Keratinocyte (primary cell): ENCODE results near the gene XPOT. TPM values are rescaled to one million over a fixed set of nuclear protein-coding genes. Genes with fewer than 3 reads are reported as not detected.

Experiments
- DNase-seq: peaks from one replicate; pipeline ENCODE4 v3.0.0-alpha.2; 2011; ENCODE audit warnings: low read depth, missing footprints, low spot score
- FAIRE-seq: peaks from 2 replicates; lab custom pipeline; 2011; peaks lifted over from hg19 to GRCh38; lab: Jason Lieb, UNC
- H2AFZ ChIP-seq: 2 replicates; pipeline ENCODE4 v1.6.0; 2012; ENCODE audit warnings: low read length, control low read depth, inconsistent platforms; ENCODE audit not compliant: control insufficient read depth
- H3K27ac ChIP-seq: 2 replicates; pipeline ENCODE4 v1.5.1; 2011; ENCODE audit warnings: low read length; ENCODE audit not compliant: control insufficient read depth, insufficient read depth
- H3K27me3 ChIP-seq: 3 replicates; pipeline ENCODE4 v1.6.0; 2011; ENCODE audit warnings: low read length; ENCODE audit not compliant: control insufficient read depth, insufficient read depth; ENCODE audit errors: extremely low read depth
- H3K36me3 ChIP-seq, 2 experiments: 2 replicates in 1 of 2; 3 replicates in 1 of 2; pipeline ENCODE4 v1.5.1; 2011; ENCODE audit warnings: low read length in 2 of 2, mild to moderate bottlenecking in 1 of 2; ENCODE audit not compliant: control insufficient read depth in 2 of 2, insufficient read depth in 2 of 2; ENCODE audit errors: extremely low read depth in 1 of 2
- H3K4me1 ChIP-seq: 3 replicates; pipeline ENCODE4 v1.5.1; 2011; ENCODE audit warnings: low read length; ENCODE audit not compliant: control insufficient read depth, insufficient read depth; ENCODE audit errors: extremely low read depth
- H3K4me2 ChIP-seq: 3 replicates; pipeline ENCODE4 v1.6.0; 2011; ENCODE audit warnings: low read depth, low read length; ENCODE audit not compliant: control insufficient read depth, insufficient read depth; ENCODE audit errors: extremely low read depth
- H3K4me3 ChIP-seq, 3 experiments: fragments of 200-600 bp in 1 of 3; sonication (generic) in 1 of 3; 2 replicates in 2 of 3; 3 replicates in 1 of 3; pipeline ENCODE4 v1.5.1; 2011 to 2016; ENCODE audit warnings: low read length in 3 of 3, mild to moderate bottlenecking in 3 of 3, control low read depth in 2 of 3, inconsistent platforms in 1 of 3, low read depth in 1 of 3, mixed read lengths in 1 of 3, mixed run types in 1 of 3, moderate library complexity in 1 of 3; ENCODE audit not compliant: control insufficient read depth in 2 of 3, insufficient read depth in 2 of 3; ENCODE audit errors: extremely low read depth in 1 of 3
- H3K79me2 ChIP-seq: 2 replicates; pipeline ENCODE4 v1.6.0; 2012; ENCODE audit warnings: low read length; ENCODE audit not compliant: control insufficient read depth, insufficient read depth
- H3K9ac ChIP-seq: 3 replicates; pipeline ENCODE4 v1.6.0; 2011; ENCODE audit warnings: low read length; ENCODE audit not compliant: control insufficient read depth, insufficient read depth; ENCODE audit errors: extremely low read depth
- H3K9me1 ChIP-seq: 3 replicates; pipeline ENCODE4 v1.6.0; 2011; ENCODE audit warnings: low read length; ENCODE audit not compliant: control insufficient read depth, insufficient read depth; ENCODE audit errors: extremely low read depth
- H3K9me3 ChIP-seq: 2 replicates; pipeline ENCODE4 v1.5.1; 2012; ENCODE audit warnings: low read depth, low read length; ENCODE audit not compliant: control insufficient read depth
- H4K20me1 ChIP-seq: 3 replicates; pipeline ENCODE4 v1.6.0; 2011; ENCODE audit warnings: low read length; ENCODE audit not compliant: control insufficient read depth, insufficient read depth; ENCODE audit errors: extremely low read depth
- EZH2 ChIP-seq: IDR thresholded peaks from one replicate; pipeline ENCODE4 v1.6.1; 2012; ENCODE audit warnings: inconsistent platforms, mild to moderate bottlenecking, low read length, moderate library complexity
- dilution Hi-C: fragments of 300-500 bp; cut with MboI; formaldehyde crosslinking; loops from one replicate; pipeline ENCODE4 v1.7.0; 2020; ENCODE audit warnings: low sequenced_read_pairs; ENCODE audit not compliant: extremely low pct_ligation_motif_present
- polyA plus RNA-seq, 5 experiments: library from polyadenylated mRNA; depleted of rRNA in 3 of 5; stranded (reverse) in 3 of 5; stranded (forward) in 1 of 5; unstranded in 1 of 5; fragments of >200 nt; gene quantifications; 1 replicate in 1 of 5; 2 replicates in 3 of 5; 3 replicates in 1 of 5; pipeline versions ENCODE4 v1.2.1 to v1.2.3, GENCODE V29; 2011 to 2012; ENCODE audit warnings: missing spikeins in 2 of 5, low read depth in 1 of 5, low replicate concordance in 1 of 5
- TF ChIP-seq, protein P1 (sequence below), 3 experiments: IDR thresholded peaks in 1 of 3; conservative IDR thresholded peaks in 1 of 3; optimal IDR thresholded peaks in 1 of 3; 2 replicates in 2 of 3; 3 replicates in 1 of 3; pipeline versions ENCODE3 to v1.5.1; 2011; ENCODE audit warnings: low read length in 3 of 3, mild to moderate bottlenecking in 3 of 3, moderate library complexity in 2 of 3, control low read depth in 1 of 3, inconsistent platforms in 1 of 3; ENCODE audit not compliant: insufficient read depth in 2 of 3; ENCODE audit errors: extremely low read depth in 1 of 3

Gene XPOT
- polyA plus RNA-seq, 1 donor (not counting 4 experiments of a cell fraction or from before 2014, with no cell fraction given) = 93.8 TPM

DNA sequence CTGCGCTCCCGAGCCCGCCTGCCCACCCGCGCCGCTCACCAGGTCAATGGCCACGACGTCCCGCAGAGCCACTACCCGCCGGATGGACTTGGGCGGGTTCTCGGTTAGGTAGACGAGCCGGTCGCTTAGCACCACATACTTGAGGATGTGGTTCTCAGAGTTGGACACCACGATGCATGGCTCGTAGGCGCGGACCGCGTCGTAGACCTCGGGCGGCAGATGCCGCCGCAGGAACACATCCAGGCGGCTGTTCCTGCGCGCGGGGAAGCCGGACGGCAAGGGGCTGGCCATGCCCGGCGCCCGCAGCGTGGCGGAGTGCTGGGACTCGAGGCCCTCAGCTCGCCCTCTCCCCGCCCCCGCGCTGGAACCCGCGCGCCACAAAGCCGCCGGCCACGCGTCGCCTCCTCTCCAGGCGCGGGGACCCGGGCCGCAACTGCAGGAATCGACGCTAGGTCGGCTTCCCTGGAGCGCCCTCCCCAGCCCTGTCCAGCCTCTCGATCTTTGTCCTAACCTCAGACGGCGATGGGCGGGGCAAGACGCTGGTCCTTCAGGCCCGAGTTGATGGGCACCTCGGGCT is 13.8 kb upstream of the XPOT start, which contains the start of gene C12orf56:
C12orf56 (minus strand) TSS at position 484 of the 577 bp plus-strand sequence; CDS start at position 291, 193 bp downstream.
- no peaks in the 10 kb centered on the region for H4K20me1 ChIP-seq
- no peaks in the 10 kb centered on the region for H3K27me3 ChIP-seq
- H3K4me1 ChIP-seq = peaks cover 17% of the 10 kb centered on the region
- peak within 1 kb of the TSS; percentile 1 to 27 (median 23) for H3K4me3 ChIP-seq
- H3K36me3 ChIP-seq = no peaks in the 10 kb centered on the region
- FAIRE-seq (no peak), DNase-seq (no peak)
- no peaks in the 10 kb centered on the region for H3K79me2 ChIP-seq
- peak within 1 kb of the TSS; percentile 57 for H3K4me2 ChIP-seq
- H3K9me3 ChIP-seq = no peaks in the 10 kb centered on the region
- dilution Hi-C loops = no loop called here
- no peaks in the 10 kb centered on the region for H3K9me1 ChIP-seq
- no peak within 1 kb of the TSS for H3K9ac ChIP-seq
- no peak within 1 kb of the TSS for H3K27ac ChIP-seq
- no peak for TF ChIP-seq EZH2
- TF ChIP-seq, protein P1, sequence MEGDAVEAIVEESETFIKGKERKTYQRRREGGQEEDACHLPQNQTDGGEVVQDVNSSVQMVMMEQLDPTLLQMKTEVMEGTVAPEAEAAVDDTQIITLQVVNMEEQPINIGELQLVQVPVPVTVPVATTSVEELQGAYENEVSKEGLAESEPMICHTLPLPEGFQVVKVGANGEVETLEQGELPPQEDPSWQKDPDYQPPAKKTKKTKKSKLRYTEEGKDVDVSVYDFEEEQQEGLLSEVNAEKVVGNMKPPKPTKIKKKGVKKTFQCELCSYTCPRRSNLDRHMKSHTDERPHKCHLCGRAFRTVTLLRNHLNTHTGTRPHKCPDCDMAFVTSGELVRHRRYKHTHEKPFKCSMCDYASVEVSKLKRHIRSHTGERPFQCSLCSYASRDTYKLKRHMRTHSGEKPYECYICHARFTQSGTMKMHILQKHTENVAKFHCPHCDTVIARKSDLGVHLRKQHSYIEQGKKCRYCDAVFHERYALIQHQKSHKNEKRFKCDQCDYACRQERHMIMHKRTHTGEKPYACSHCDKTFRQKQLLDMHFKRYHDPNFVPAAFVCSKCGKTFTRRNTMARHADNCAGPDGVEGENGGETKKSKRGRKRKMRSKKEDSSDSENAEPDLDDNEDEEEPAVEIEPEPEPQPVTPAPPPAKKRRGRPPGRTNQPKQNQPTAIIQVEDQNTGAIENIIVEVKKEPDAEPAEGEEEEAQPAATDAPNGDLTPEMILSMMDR (optimal IDR thresholded peaks at IDR 0.05 in 1 of 3, IDR thresholded peaks at IDR 0.05 in 1 of 3, conservative IDR thresholded peaks at IDR 0.05 in 1 of 3; ENCODE audit: extremely low read depth in 1 of 3, insufficient read depth in 2 of 3, low read length in 3 of 3) = no peak
- peak within 1 kb of the TSS; percentile 70 for H2AFZ ChIP-seq

DNA sequence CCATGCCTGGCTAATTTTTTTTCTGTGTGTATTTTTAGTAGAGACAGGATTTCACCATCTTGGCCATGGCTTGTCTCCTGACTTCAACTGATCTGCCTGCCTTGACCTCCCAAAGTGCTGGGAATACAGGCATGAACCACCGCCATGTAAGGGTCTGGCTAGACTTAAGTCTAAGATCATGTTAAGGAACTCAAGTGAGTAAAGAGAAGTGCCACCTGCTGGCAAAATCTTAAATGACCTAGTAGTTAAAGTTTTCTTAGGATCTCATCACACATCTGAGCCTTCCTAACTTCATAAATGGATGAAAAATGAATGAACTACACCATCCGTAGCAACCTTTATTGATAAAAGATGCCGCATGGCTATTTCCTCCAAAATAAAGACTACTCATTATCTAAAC is 12.0 kb upstream of the XPOT start:
- Histone ChIP-seq H3K4me1 (peaks cover 7% of the 10 kb centered on the region), H3K9me3 (no peaks in the 10 kb centered on the region), H4K20me1 (no peaks in the 10 kb centered on the region), H3K27me3 (no peaks in the 10 kb centered on the region), H3K9ac (no peak overlapping the region), H3K9me1 (no peaks in the 10 kb centered on the region), H3K4me2 (no peak overlapping the region), H3K36me3 (no peaks in the 10 kb centered on the region), H3K27ac (no peak overlapping the region), H3K4me3 (no peak overlapping the region), H3K79me2 (no peaks in the 10 kb centered on the region), H2AFZ (no peak overlapping the region)
- no peak for FAIRE-seq
- no peak for TF ChIP-seq EZH2
- TF ChIP-seq, protein P1 (optimal IDR thresholded peaks at IDR 0.05 in 1 of 3, IDR thresholded peaks at IDR 0.05 in 1 of 3, conservative IDR thresholded peaks at IDR 0.05 in 1 of 3; ENCODE audit: extremely low read depth in 1 of 3, insufficient read depth in 2 of 3, low read length in 3 of 3) = peak; percentile 17 to 39 (median 31)
- dilution Hi-C loops = no loop called here
- no peak for DNase-seq
